ENCODE measurements around the gene AP1B1.

GRCh38 chr22:29341849-29342127, 46.6 kb downstream of the AP1B1 start:
- TF ChIP-seq CTCF (IDR thresholded peaks at IDR 0.05; ENCODE audit: control extremely low read depth in 1 of 3, insufficient read depth in 1 of 3, low read depth in 1 of 3, low read length in 3 of 3) (no peak), ASH2L (IDR thresholded peaks at IDR 0.05; ENCODE audit: low read length) (no peak), CHD2 (IDR thresholded peaks at IDR 0.05; ENCODE audit: low read length) (no peak), RFX5 (IDR thresholded peaks at IDR 0.05; ENCODE audit: borderline replicate concordance, low read depth, low read length) (no peak)

Measured in H1 (cell line).